Sigmoid colon (tissue), 7 donors: ENCODE measurements around the gene MRPS5. TPM values are rescaled to one million over a fixed set of nuclear protein-coding genes. Genes with fewer than 3 reads are reported as not detected.

Source experiments
- DNase-seq: peaks from one replicate; pipeline ENCODE4 v3.0.0-alpha.2; 2019
- H3K27ac ChIP-seq, 4 donors: fragments of 200-600 bp; sonication (generic); one replicate each; pipeline ENCODE4 v1.5.1; 2016 to 2019; ENCODE audit warnings: mild to moderate bottlenecking in 1 of 4
- H3K27me3 ChIP-seq, 3 donors: fragments of 200-600 bp; sonication (generic); one replicate each; pipeline ENCODE4 v1.5.1; 2019; ENCODE audit warnings: mild to moderate bottlenecking in 1 of 3
- H3K36me3 ChIP-seq, 4 donors: fragments of 200-600 bp; sonication (generic); one replicate each; pipeline ENCODE4 v1.5.1; 2016 to 2019
- H3K4me1 ChIP-seq, 4 donors: fragments of 200-600 bp; sonication (generic); one replicate each; pipeline ENCODE4 v1.5.1; 2017 to 2019
- H3K4me3 ChIP-seq, 4 donors: fragments of 200-600 bp; sonication (generic); one replicate each; pipeline ENCODE4 v1.5.1; 2017 to 2019; ENCODE audit warnings: mild to moderate bottlenecking in 2 of 4, moderate library complexity in 1 of 4
- H3K9me3 ChIP-seq, 4 donors: fragments of 200-600 bp in 3 of 4; sonication (generic) in 3 of 4; one replicate each; pipeline versions ENCODE4 v1.5.1 to v1.6.1; 2013 to 2019
- CTCF ChIP-seq, 4 experiments: fragments of 450-650 bp in 3 of 4; fragments of 200-600 bp in 1 of 4; IDR thresholded peaks; one replicate each; pipeline ENCODE4 v1.5.1; 2016 to 2019; ENCODE audit warnings: antibody characterized with exemption in 4 of 4, mild to moderate bottlenecking in 3 of 4, moderate library complexity in 2 of 4
- EP300 ChIP-seq, 4 donors: sonication (generic); formaldehyde crosslinking; IDR thresholded peaks; one replicate each; pipeline ENCODE4 v1.6.1; 2017; ENCODE audit warnings: antibody characterized with exemption in 4 of 4
- POLR2A ChIP-seq, 2 donors: fragments of 450-650 bp; IDR thresholded peaks; one replicate each; pipeline ENCODE4 v1.6.1; 2016; ENCODE audit warnings: antibody characterized with exemption in 2 of 2, mild to moderate bottlenecking in 2 of 2, moderate library complexity in 2 of 2
- POLR2AphosphoS5 ChIP-seq, 4 donors: sonication (generic); formaldehyde crosslinking; IDR thresholded peaks; one replicate each; pipeline ENCODE4 v1.6.1; 2017; ENCODE audit warnings: antibody characterized with exemption in 4 of 4
- WGBS, 2 donors: extraction: QIAGEN DNeasy Blood & Tissue Kit; methylation state at CpG; one replicate each; pipeline ENCODE4 v1.1.7; 2013; 5-methylcytosine and 5-hydroxymethylcytosine counted together
- intact Hi-C: fragments of 100-400 bp; cut with DNase I; formaldehyde crosslinking; loops from one replicate; pipeline ENCODE4 v1.15.1; 2023
- polyA plus RNA-seq, 3 donors: library from polyadenylated mRNA; stranded (reverse); fragments of 200-250 nt; gene quantifications; one replicate each; pipeline ENCODE4 v1.2.3, GENCODE V29; 2013
- total RNA-seq, 4 donors: library from RNA; depleted of rRNA; stranded (reverse); fragments of >200 nt; gene quantifications; one replicate each; pipeline ENCODE4 v1.1.0, GENCODE V29; 2016
- donor health status: healthy with polysubstance abuse.
- donor health status: Bipolar disorder and iron deficiency.
- donor health status: healthy.

Gene MRPS5
- total and polyA plus RNA-seq, 7 donors = 43.5 to 78.3 (median 55.9) TPM

- peaks cover 12 to 42% (median 29%) of the 10 kb centered on the region in 4 donors for H3K9me3 ChIP-seq
- DNase-seq = no peak
- TF ChIP-seq EP300 (IDR thresholded peaks at IDR 0.05) = no peak
- no peak for TF ChIP-seq POLR2AphosphoS5 (IDR thresholded peaks at IDR 0.05)
- no peak for TF ChIP-seq POLR2A (IDR thresholded peaks at IDR 0.05)
- no peak for TF ChIP-seq CTCF (IDR thresholded peaks at IDR 0.05)
- H3K36me3 ChIP-seq = peaks cover 0 to 46% (median 9%) of the 10 kb centered on the region in 4 donors
- no peak overlapping the region for H3K27ac ChIP-seq
- no peaks in the 10 kb centered on the region for H3K4me1 ChIP-seq
- WGBS, 2 donors = 95 to 96% methylated on average over 2 of the region's 2 CpGs
- intact Hi-C loops = no loop called here
- H3K27me3 ChIP-seq = no peaks in the 10 kb centered on the region
- no peak overlapping the region for H3K4me3 ChIP-seq
Measured at GRCh38 chr2:95143838-95144237, 22.2 kb upstream of the MRPS5 start.

- 76 to 89% methylated on average over 1 of the region's 1 CpG for WGBS, 2 donors
- H3K9me3 ChIP-seq = peaks cover 0 to 12% (median 3%) of the 10 kb centered on the region in 4 donors
- H3K36me3 ChIP-seq = peaks cover 0 to 3% (median under 1%) of the 10 kb centered on the region in 4 donors
Measured at GRCh38 chr2:95138702-95139101, 17.1 kb upstream of the MRPS5 start.

GRCh38 chr2:95122197-95122551, 566 bp upstream of the MRPS5 start:
- intact Hi-C loops = no loop called here
- no peak for DNase-seq
- H3K27ac ChIP-seq = peak overlapping the region; percentile 89 to 95 (median 92)
- H3K4me1 ChIP-seq = peaks cover 0 to 35% (median 26%) of the 10 kb centered on the region in 4 donors
- no peaks in the 10 kb centered on the region for H3K27me3 ChIP-seq
- peaks cover 0 to 2% (median 0%) of the 10 kb centered on the region in 4 donors for H3K36me3 ChIP-seq
- no peak for TF ChIP-seq CTCF (IDR thresholded peaks at IDR 0.05)
- TF ChIP-seq POLR2AphosphoS5 (IDR thresholded peaks at IDR 0.05) = no peak
- no peak for TF ChIP-seq POLR2A (IDR thresholded peaks at IDR 0.05)
- TF ChIP-seq EP300 (IDR thresholded peaks at IDR 0.05) = no peak
- no peaks in the 10 kb centered on the region for H3K9me3 ChIP-seq
- peak overlapping the region; percentile 75 to 94 (median 84) for H3K4me3 ChIP-seq
- WGBS, 2 donors = 9 to 26% methylated on average over 5 of the region's 5 CpGs

More at GRCh38 chr2:95138702-95139101, 17.1 kb upstream of the MRPS5 start:
- TF ChIP-seq CTCF (IDR thresholded peaks at IDR 0.05) = no peak
- no peak for TF ChIP-seq POLR2AphosphoS5 (IDR thresholded peaks at IDR 0.05)
- no peak for TF ChIP-seq POLR2A (IDR thresholded peaks at IDR 0.05)
- TF ChIP-seq EP300 (IDR thresholded peaks at IDR 0.05) = no peak
- Histone ChIP-seq H3K4me1 (no peaks in the 10 kb centered on the region), H3K4me3 (no peak overlapping the region), H3K27me3 (no peaks in the 10 kb centered on the region), H3K27ac (no peak overlapping the region)
- intact Hi-C loops = no loop called here
- DNase-seq = no peak

- H3K27me3 ChIP-seq = no peaks in the 10 kb centered on the region
- peaks cover 0 to 13% (median 0%) of the 10 kb centered on the region in 4 donors for H3K36me3 ChIP-seq
- H3K9me3 ChIP-seq = no peaks in the 10 kb centered on the region
- intact Hi-C loops = loop anchor here (1.0 kb wide), 2 partner anchors 39 to 86 kb away; partner anchors contain the start of gene ZNF892
- peaks cover 0 to 35% (median 26%) of the 10 kb centered on the region in 4 donors for H3K4me1 ChIP-seq
- 1 to 4% methylated on average over 11 of the region's 11 CpGs for WGBS, 2 donors
- peak overlapping the region; percentile 75 to 94 (median 84) for H3K4me3 ChIP-seq
- peak overlapping the region; percentile 89 to 95 (median 92) for H3K27ac ChIP-seq
- DNase-seq = no peak
- no peak for TF ChIP-seq POLR2A (IDR thresholded peaks at IDR 0.05)
- TF ChIP-seq CTCF (IDR thresholded peaks at IDR 0.05) = no peak
- TF ChIP-seq EP300 (IDR thresholded peaks at IDR 0.05) = no peak
- no peak for TF ChIP-seq POLR2AphosphoS5 (IDR thresholded peaks at IDR 0.05)
Measured at GRCh38 chr2:95121093-95121406, 558 bp downstream of the MRPS5 start.

GRCh38 chr2:95115418-95115817, 6.2 kb downstream of the MRPS5 start:
- intact Hi-C loops = loop anchor here (5.0 kb wide), 1 partner anchor 93 kb away; no protein-coding TSS in a partner anchor
- peaks cover 8 to 57% (median 23%) of the 10 kb centered on the region in 4 donors for H3K36me3 ChIP-seq
- WGBS, 2 donors = 8 to 19% methylated on average over 7 of the region's 7 CpGs

More at GRCh38 chr2:95115418-95115817, 6.2 kb downstream of the MRPS5 start:
- peak; percentile 13 to 75 (median 44) for TF ChIP-seq CTCF (IDR thresholded peaks at IDR 0.05)
- TF ChIP-seq EP300 (IDR thresholded peaks at IDR 0.05) = no peak
- H3K27ac ChIP-seq = no peak overlapping the region
- no peaks in the 10 kb centered on the region for H3K9me3 ChIP-seq
- H3K4me3 ChIP-seq = no peak overlapping the region
- peaks cover 0 to 33% (median 28%) of the 10 kb centered on the region in 4 donors for H3K4me1 ChIP-seq
- H3K27me3 ChIP-seq = no peaks in the 10 kb centered on the region
- DNase-seq = peak; percentile 70
